PFSK-1 (cell line): Measurements from ENCODE around the gene CRX.

Experiments used
- POLR2AphosphoS5 ChIP-seq: IDR thresholded peaks from 2 replicates; pipeline ENCODE4 v1.6.1; 2012; ENCODE audit warnings: low read depth, mild to moderate bottlenecking, control low read depth, low read length, moderate library complexity
- REST ChIP-seq, 2 experiments: IDR thresholded peaks; 2 replicates each; pipeline versions ENCODE4 v1.6.1 to v1.8.0; 2011 to 2012; ENCODE audit warnings: low read depth in 2 of 2, low read length in 2 of 2, control low read depth in 1 of 2, inconsistent platforms in 1 of 2, mild to moderate bottlenecking in 1 of 2, moderate library complexity in 1 of 2; ENCODE audit not compliant: insufficient read depth in 1 of 2

DNA sequence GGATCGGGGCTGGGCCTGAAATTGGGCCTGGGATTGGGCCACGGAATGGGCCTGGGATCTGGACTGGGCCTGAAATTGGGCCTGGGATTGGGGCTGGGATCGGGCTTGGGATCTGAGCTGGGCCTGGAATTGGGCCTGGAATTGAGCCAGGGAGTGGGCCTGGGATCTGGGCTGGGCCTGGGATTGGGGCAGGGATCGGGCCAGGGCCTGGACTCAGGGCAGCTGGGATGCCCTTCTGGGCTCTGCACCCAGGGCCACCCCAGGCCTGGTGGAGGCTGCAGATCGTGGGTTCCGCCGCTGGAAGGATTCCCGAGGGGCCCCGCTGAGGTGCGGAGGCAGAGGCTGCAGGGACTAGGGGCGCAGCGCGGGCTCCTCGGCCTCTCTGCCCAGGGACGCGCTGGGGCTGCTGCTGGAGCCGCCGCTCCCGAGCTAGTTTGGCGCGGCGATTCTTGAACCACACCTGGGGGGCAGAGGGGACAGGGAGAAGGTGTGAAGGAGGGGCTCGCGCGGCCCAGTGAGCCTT lies 19.2 kb upstream of the CRX start:
- no peak for TF ChIP-seq REST (IDR thresholded peaks at IDR 0.05; ENCODE audit: insufficient read depth in 1 of 2, low read depth in 2 of 2, low read length in 2 of 2)
- no peak for TF ChIP-seq POLR2AphosphoS5
